ENCODE data around the gene IRAK1.

The IRAK1 gene

GRCh38 chrX:153972368-153973126, 47.2 kb downstream of the IRAK1 start, which contains the start of gene TMEM187:
TSS of gene TMEM187 (plus strand) at chrX:153972754. CDS start at chrX:153982063, 9,309 bp downstream.
- peak; percentile 74 to 90 (median 75) for DNase-seq (ENCODE audit: low read depth in 2 of 3, low spot score in 2 of 3)

- DNase-seq (ENCODE audit: low read depth in 2 of 3, low spot score in 2 of 3) = peak; percentile 73 to 85 (median 84)
These were observed 48.0 kb downstream of the IRAK1 start, which contains the start of gene HCFC1 for GRCh38 chrX:153971450-153972367. TSS of gene HCFC1 (minus strand) at chrX:153971818. CDS start at chrX:153970840, 978 bp downstream.

GRCh38 chrX:153971124-153971449, 48.6 kb downstream of the IRAK1 start:
- DNase-seq (ENCODE audit: low read depth in 2 of 3, low spot score in 2 of 3) = peak; percentile 55 to 83 (median 76)

DNA sequence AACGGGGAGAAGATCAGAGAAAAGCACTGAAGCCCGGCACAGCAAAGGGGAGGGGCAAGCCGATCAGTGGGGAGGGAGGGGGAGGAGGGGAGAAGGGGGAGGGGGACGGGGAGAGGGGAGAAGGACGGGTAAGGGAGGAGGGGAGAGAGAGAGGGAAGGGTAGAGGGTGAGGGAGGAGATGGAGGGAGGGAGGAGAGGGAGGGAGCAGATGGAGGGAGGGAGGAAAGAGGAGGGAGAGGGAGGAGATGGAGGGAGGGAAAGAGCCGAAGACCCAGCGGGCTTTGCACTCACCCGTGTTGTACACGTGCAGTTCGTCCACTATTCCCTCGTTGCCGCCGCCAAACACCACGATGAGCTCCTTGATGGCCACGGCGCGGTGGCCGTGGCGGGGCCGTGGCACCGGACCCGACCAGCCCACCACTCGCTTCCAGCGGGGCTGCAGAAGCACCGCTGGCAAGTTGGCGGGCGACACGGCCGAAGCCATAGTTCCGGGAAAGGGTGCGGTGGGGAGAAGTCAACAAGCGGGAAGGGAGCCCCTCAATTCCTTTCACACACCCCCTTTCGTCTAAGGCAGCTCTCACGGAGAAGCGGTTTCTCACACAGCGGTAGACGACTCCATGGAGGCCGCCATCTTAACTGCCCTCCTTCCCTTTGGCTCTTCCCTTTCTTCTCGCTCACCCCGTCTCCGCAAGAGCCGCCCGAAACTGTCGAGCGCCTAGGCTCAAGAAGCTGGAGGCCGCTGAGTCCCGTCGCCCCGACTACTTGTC, 49.2 kb downstream of the IRAK1 start:
- DNase-seq (ENCODE audit: low read depth in 2 of 3, low spot score in 2 of 3) = no peak

DNA sequence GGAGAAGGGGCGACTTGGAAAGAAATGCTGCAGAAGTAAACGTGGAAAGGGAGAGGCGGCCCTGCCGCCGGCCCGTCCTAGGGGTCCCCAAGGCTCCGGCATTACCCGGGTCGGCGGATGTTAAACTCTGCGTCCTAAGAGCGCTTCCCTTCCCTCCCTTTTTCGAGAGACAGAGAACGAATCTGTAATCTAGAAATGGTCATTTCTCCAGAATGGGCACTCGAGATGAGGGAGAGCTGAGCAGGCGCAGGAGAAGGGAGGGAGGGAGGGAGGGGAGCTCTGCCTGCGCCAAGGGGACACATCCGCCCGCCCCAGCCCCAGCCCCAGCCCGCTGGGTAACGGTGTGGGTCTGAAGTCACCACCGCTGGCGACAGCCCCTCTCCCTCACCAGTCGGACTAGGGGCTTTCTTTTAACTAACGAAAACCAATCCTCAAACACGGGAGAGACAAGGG, 49.8 kb downstream of the IRAK1 start:
- DNase-seq (ENCODE audit: low read depth in 2 of 3, low spot score in 2 of 3) = no peak

DNA sequence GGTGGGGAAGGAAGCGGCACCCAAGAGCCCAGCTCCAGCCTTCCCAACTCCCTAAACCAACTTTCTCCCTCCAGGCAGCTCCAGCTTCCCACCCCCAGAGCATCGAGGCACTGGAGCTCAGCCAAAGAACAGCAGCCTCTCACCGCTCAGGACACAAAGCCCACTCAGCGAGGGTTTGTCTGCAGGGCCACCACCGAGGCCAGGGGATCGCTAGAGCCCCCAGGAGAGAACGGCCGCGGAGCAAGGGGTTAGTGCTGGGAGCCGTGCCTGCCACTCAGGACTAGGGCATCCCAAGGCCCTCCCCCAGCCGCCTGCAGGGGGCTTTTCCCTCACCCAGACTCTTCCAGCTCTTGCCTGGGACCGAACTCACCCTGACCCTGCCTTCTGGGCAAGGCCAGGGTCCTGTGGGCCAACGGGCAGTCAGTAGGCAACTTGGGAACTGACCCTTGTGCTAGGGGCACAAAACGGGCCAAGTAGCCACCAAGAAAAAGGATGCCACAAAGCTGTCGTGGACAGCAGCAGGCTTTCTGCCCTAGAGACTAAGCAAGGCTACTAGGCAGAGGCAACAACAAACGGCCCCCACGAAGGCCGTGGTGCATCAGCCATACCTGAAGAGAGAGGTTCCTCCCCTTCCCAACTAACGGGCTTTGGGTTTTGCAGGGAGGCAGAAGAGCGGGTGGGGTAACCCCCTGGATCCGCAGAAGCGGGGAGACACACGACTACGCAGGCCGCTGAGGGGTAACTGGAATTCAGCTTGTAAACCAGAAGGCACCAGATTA, 50.4 kb downstream of the IRAK1 start:
- no peak for DNase-seq (ENCODE audit: low read depth in 2 of 3, low spot score in 2 of 3)

DNA sequence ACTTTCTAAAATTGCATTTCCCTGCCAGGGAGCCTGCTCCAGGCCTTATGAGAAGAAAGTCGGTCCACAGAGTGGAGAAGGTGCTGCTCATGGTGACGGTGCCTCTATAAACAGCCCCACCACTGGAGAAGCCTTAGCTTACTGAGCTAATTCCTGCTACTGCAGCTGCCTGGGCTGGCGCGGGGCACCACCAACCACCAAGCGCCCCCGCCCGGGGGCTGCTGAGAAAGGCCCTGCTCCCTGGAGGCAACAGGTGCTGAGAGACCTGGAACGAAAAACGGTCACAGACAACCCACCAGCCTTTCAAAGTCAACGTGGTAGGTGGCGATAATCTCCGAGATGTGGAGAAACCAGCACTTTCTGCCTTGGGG, 51.0 kb downstream of the IRAK1 start:
- DNase-seq (ENCODE audit: low read depth in 2 of 3, low spot score in 2 of 3) = no peak

DNA sequence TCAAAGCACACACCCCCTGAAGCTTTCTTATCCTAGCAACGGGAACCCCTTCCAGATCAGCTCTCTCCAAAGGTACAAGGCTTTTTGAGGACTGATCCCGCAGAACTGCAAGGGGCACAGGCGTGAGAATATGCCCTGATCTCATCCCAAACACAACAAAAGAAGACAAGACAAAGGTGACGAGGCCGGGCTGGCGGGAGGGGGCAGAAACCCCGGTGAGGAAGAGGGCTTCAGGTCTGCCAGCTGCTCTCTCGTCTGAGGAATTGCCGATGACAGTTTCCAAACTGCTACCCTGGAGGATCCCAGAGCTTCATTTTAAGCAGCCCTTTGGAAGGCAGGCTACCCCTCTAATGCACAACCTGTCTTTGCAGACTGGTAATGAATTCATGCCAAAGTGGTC, 51.4 kb downstream of the IRAK1 start:
- DNase-seq (ENCODE audit: low read depth in 2 of 3, low spot score in 2 of 3) = no peak

DNA sequence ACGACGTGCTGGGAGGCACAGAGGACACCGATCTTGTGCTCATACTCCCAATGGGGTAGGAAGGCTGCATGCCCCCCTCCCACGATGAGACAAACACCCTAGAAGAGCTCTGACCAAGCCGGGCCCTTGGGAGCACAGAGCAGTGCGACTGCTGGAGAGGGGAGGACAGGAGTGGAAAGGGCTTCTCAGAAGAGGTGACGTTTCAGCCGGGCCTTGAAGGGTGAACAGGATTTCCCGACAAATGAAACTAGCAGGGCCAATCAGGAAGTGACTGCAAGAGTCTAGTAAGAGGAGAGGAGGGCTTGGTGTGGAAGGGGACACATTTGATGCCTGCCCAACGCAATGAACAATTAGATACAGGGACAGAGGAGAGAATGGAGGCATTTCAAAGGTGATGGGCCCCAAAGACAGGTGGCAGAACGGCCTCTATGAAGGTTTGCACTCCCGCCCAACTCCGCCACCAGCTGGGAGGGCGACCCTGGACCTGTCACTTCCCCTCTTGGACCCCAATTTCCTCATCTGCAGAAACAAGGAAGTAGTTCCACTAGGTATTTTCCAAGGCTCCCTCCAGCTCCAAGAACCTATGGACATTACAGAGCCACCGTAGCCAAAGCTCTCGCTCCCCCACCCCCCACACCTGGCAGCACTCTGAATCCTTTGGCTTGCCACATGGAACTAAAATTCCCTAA, 52.0 kb downstream of the IRAK1 start:
- no peak for DNase-seq (ENCODE audit: low read depth in 2 of 3, low spot score in 2 of 3)

DNA sequence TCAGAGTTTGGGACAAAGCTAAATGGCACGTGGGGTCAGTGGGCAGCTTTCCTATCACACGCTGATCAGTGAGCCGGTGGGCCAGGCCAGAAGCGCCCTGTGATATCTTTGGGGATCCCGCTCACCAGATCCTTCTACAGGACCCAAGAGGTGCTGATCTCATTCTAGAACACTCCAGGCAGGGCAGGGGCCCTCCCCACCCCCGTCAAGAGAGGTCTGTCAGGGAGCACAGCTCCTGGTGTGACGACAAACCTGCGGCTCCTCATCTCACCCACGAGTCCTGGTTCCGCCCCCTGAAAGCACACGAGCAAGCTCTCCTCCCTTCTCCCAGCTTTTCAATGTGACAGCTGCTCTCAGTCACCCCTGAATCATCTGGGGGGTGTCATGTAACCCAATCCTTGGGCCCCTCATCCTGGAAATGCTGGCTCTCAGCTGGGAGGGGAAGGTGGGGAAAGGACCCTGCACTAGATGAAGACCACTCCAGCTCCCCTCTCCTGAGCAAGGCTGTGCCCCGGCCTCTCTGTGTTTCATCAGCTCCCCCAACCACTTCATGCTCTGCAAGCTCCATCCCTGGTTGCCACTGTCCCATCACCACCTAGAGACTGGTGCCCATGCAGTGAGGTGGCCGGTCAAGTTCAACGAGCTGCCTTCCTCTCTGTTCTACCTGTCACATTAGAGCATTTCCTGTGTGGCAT, 52.7 kb downstream of the IRAK1 start:
- no peak for DNase-seq (ENCODE audit: low read depth in 2 of 3, low spot score in 2 of 3)

DNA sequence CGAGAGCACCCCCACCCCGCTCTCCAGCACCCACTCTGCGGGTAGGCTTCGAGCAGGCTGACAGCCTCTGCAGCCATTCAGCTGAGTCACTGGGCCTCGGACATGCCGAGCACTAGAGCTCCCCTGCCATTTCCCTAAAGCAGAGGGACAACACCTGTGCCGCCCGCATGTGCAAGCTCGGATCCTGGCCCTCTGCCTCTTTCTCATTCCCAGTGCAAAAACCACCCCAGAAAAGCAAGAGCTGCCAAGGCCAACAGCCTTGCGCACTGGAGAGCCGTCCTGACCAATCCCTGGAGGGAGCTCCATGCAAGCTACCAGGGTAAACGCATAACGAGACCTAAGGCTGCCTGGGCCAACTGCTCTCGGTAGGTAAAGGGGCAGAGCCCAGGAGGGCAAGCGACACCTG, 53.4 kb downstream of the IRAK1 start:
- no peak for DNase-seq (ENCODE audit: low read depth in 2 of 3, low spot score in 2 of 3)

DNA sequence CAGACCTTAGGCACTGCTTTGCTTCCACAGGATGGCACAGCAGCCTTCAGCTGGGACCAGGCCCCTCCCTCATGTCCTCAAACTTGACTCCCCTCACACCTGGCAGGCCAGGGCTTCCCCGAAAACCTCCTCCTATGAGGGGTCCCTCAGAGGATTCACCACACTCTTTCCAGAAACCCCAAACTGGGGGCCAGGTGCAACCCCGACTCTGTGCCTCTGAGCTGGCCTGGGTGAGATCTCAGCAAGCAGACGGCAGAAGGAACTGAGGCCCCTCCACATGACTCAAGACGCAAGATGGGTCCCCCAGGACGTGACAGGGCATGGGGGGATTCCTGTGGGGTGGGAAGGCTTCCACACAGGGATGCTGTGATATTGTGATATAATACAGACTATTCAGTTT, 54.3 kb downstream of the IRAK1 start:
- no peak for DNase-seq (ENCODE audit: low read depth in 2 of 3, low spot score in 2 of 3)

DNA sequence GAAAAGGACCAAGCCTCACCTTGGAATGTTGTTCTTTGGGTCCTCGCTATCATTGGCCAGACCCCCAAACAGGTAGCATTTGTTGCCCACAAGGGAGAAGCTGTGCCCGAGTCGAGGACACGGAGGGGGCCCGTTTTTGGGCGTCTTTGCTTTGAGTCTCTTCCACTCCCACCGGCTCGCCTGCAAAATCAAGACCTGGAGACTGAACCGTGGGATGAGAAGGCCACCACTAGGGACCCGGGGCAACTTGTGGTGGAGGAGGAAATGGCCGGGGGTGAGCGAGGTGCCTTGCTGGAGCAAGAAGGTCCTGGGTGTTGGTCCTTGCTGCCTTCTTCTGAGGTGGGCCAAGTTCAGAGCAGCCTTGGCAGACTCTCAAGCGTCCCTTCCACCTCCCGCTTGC, 55.6 kb downstream of the IRAK1 start:
- DNase-seq (ENCODE audit: low read depth in 2 of 3, low spot score in 2 of 3) = no peak

DNA sequence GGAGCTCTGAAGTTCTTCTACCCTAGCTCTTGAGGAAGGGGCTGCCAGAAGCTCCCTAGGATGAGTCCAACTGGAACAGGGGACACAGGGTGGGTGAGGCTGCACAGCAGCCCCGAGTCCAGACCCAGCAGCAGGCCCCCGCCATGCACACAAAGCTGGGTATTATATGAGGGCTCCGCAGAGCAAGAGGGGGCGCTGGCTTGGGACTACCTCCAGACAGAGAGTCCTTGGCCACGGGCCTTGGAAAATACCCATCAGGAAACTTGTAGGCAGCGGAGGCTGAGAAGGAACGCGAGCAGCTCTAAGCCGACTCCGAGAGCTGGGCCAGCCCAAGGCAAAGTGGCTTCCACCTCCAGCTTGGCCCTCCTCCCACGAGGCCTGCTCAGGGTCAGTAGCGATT, 56.2 kb downstream of the IRAK1 start:
- no peak for DNase-seq (ENCODE audit: low read depth in 2 of 3, low spot score in 2 of 3)

DNA sequence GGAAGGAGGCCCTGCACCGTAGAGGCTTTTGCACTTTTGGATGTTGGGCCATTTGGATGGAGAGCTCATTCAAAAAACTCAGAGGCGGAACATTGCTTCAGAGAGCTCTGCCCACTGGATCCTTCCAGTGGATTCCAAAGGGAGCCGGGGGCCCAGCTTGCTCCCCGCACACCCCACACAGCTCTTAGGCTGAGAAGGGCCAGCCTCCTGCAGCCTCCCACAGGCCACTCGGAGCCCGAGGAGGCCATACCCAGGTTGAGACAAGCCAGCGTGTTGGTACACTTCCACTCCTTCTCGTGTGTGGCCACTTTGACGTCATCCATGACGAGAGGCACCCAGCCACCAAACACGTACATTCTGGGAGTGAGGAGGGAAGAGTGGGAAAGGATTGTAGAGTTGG, 58.4 kb downstream of the IRAK1 start:
- DNase-seq (ENCODE audit: low read depth in 2 of 3, low spot score in 2 of 3) = no peak

DNA sequence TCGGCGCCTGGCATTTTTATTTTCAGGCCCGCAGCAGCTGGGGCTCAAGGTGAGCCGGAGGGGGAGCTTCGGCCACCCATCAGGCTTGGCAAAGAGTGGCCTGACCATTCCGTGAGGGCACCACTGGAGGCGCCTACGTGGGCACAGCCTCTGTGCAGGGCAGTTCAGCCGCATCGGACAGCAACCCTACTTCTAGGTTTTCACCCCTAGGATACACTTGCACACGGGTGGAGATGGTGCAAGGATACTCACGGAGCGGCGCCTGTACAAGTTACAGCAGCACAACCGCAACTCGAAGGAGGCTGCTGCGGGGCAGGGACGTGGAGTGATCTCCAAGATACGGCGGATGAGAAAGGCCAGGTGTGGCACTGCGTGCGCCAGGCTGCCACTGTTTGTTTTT, 58.9 kb downstream of the IRAK1 start:
- no peak for DNase-seq (ENCODE audit: low read depth in 2 of 3, low spot score in 2 of 3)

Data from activated CD8-positive, alpha-beta memory T cell treated with anti-CD3 and anti-CD28 coated beads for 48 hours (primary cell).